DND-41 (cell line): ENCODE data around the gene FAXDC2.

Experiments used
- CTCF ChIP-seq: IDR thresholded peaks from 2 replicates; pipeline ENCODE4 v1.5.1; 2012; ENCODE audit warnings: borderline replicate concordance, low read length, moderate library complexity, mild to moderate bottlenecking; ENCODE audit not compliant: poor library complexity, severe bottlenecking; ENCODE audit errors: extremely low read depth
- EZH2 ChIP-seq: IDR thresholded peaks from 3 replicates; pipeline ENCODE4 v1.6.1; 2012; ENCODE audit warnings: borderline replicate concordance, low read depth, mild to moderate bottlenecking, moderate library complexity, low read length, inconsistent platforms; ENCODE audit not compliant: severe bottlenecking

DNA sequence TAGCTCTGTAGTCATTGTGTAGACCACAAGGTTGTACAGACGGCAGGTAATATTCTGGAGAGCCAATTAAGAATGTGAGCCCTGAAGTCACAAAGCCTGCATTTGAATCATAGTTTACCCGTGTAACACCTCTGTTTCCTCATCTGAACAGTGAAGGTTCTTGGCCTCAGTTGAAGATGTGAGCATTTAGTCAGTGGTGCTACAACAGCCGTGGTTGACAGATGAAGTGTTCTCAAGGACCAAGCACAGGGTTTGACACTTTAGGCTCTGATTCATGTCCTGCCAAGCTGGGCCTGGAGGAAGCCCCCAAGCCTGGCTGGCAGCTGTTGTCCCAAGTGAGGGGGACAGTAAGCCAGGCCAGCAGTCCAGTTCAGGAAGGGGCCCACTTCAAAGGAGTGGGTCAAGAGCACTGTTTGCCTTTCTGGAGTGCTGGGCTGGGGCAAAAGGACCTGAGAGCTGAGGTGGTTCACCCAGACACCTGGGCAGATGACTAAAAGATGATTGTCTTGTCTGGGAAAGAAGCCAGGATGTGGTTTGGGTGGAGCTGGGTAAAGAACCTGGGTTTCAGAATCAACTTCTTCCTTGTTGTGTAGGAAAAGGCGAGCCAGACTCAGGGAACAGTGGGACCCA lies 20.7 kb downstream of the FAXDC2 start:
- TF ChIP-seq CTCF (no peak), EZH2 (no peak)
